NCI-H146 treated with DMSO at 0.1 percent for 48 hours (cell line): ENCODE measurements around the gene SLC8A2.
A peak's percentile ranks its signal among the peaks of the same experiment; 100 is the strongest.
"Not testable (repeated sequence)": the region's sequence is repeated elsewhere in the genome, so short reads cannot be mapped to it uniquely, and the experiment has no call there.

ENCODE experiments used
- DNase-seq: peaks from one replicate; lab custom pipeline; 2025; ENCODE audit not compliant: unreplicated experiment; lab: John Stamatoyannopoulos, UW

The SLC8A2 gene

DNA sequence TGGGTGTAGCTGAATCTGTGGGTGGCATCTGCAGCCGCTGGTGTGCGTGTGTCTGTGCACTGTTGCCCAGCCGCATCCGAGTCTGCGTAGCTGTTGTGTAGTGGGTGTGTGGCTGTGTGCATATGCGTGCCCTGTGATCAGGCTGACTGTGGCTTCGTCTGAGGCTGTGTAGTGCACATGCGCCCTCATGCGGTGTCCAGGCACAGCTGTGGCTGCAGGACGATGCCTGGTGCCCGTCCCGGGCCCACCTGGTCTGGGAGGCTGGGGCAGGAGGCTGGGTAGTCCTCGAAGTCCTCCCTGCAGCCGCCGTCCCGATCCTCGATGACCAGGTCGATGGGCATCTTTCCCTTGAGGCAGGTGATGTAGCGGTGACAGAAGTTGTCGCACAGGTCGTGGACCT is 57.2 kb downstream of the SLC8A2 start:
- no peak for DNase-seq

GRCh38 chr19:47413941-47414340 is 57.8 kb downstream of the SLC8A2 start:
- no peak for DNase-seq

DNA sequence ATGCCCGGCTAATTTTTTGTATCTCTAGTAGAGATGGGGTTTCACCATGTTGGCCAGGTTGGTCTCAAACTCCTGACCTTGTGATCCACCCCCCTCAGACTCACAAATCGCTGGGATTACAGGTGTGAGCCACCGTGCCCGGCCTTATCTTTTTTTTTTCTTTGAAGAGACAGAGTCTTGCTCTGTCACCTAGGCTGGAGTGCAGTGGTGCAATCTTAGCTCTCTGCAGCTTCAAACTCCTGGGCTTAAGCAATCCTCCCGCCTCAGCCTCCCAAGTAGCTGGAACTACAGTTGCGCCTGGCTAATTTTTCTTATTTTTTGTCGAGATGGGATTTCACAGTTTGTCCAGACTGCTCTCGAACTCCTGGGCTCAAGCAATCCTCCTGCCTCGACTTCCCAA is 60.0 kb downstream of the SLC8A2 start:
- not testable (repeated sequence) for DNase-seq

GRCh38 chr19:47411101-47411500 is 60.6 kb downstream of the SLC8A2 start:
- DNase-seq: no peak

GRCh38 chr19:47408156-47408938 is 63.3 kb downstream of the SLC8A2 start:
- DNase-seq: no peak

GRCh38 chr19:47407417-47407774 is 64.3 kb downstream of the SLC8A2 start:
- DNase-seq: peak; percentile 37

- DNase-seq: no peak
These were observed 64.8 kb downstream of the SLC8A2 start for GRCh38 chr19:47406711-47407416.

GRCh38 chr19:47405854-47406417 is 65.8 kb downstream of the SLC8A2 start:
- no peak for DNase-seq

DNA sequence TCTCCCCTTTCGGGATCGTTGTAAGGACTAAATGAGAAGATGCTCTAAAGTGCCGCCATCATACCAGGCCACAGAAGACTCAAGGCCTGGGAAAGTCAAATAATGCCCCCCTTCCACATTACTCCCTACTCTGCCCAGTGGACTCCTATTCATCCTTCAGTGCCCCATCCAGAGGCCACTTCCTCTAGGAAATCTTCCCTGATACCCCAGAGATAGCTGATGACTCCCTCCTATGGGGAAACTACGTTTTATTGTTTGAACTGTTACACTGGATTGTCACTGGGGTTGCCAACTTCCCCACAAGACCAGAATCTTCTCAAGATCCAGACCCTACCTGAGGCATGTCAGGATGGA is 66.5 kb downstream of the SLC8A2 start:
- no peak for DNase-seq

GRCh38 chr19:47404334-47405196 is 67.1 kb downstream of the SLC8A2 start:
- DNase-seq: no peak

DNA sequence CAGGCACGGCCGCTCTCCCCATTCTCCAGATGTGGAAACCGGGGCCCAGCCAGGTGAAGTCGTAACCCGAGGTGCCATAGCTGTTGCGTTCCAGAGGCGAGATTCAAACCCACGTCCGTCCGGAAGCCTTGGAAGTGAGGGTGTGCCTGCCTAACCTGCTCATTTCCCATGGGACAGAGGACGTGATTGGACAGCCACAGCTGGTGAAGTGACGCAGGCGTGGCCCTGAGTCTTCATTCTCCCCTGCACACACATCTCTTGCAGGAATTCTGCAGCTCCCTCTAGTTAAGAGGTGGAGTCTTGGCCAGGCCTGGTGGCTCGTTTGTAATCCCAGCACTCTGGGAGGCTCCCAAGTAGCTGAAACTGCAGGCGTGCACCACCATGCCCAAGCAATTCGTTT is 69.2 kb downstream of the SLC8A2 start:
- no peak for DNase-seq

- DNase-seq: no peak
These were observed 72.7 kb downstream of the SLC8A2 start for GRCh38 chr19:47398707-47399597.

- DNase-seq: peak; percentile 68
These were observed 80.0 kb downstream of the SLC8A2 start for GRCh38 chr19:47391510-47392223.

DNA sequence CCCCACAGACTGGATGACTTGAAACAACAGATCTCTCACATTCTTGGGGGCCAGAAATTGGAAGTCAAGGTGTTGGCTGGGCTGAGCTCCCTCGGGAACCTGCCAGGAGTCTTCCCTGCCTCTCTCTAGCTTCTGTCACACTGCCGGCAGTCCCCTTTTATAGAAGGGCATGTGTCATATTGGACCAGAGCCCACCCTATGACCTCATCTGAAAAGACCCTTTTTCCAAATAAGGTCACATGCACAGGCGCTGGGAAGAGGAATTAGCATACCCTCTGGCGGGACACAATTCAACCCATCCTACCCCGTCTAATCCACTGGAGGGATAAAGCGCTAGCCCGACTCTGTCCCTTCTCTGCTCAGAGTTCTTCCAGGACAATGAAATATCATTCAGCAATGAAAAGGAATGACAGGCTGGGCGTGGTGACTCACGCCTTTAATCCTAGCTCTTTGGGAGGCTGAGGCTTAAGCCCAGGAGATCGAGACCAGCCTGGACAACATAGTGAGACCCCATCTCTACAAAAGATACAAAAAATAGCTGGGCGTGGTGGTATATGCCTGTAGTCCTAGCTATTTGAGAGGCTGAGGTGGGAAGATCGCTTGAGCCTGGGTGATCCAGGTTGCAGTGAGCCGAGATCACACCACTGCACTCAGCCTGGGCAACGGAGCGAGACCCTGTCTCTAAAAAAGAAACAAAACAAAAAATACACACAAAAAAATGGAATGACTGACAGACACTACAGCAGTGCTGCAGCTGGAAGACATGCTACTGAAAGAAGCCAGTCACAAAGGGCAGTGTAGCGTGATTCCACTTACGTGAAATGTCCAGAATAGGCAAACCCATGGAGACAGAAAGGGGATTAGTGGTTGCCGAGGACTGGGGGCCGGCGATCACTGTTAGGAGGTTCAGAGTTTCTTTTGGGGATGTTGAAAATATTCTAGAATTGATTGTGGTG is 80.9 kb downstream of the SLC8A2 start:
- no peak for DNase-seq

- no peak for DNase-seq
These were observed 82.5 kb downstream of the SLC8A2 start for GRCh38 chr19:47389150-47389556.

DNA sequence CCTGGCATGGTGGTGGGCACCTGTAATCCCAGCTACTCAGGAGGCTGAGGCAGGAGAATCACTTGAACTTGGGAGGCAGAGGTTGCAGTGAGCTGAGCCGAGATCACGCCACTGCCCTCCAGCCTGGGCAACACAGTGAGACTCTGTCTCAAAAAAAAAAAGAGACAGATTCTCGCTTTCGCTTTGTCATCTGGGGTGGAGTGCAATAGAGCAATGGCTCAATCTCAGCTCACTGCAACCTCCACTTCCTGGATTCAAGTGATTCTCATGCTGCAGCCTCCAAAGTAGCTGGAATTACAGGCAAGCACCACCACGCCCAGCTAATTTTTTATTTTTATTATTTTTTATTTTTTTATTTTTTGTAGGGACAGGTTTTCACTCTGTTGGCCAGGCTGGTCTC is 83.0 kb downstream of the SLC8A2 start:
- not testable (repeated sequence) for DNase-seq

GRCh38 chr19:47387623-47388022 is 84.1 kb downstream of the SLC8A2 start:
- not testable (repeated sequence) for DNase-seq

DNA sequence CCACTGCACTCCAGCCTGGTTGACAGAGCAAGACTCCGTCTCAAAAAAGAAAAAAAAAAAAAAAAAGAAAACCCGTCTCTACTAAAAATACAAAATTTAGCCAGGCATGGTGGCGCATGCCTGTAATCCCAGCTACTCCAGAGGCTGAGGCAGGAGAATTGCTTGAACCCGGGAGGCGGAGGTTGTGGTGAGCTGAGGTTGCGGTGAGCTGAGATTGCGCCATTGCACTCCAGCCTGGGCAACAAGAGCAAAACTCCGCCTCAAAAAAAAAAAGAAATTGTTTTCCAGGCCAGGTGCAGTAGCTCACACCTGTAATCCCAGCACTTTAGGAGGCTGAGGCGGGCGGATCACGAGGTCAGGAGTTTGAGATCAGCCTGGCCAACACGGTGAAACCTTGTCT is 85.1 kb downstream of the SLC8A2 start:
- DNase-seq: not testable (repeated sequence)

- DNase-seq: not testable (repeated sequence)
These were observed 87.2 kb downstream of the SLC8A2 start for GRCh38 chr19:47384533-47384932.
